Measurements from ENCODE around the gene NCKAP5L. TPM values are rescaled to one million over a fixed set of nuclear protein-coding genes. Genes with fewer than 3 reads are reported as not detected.

The NCKAP5L gene
- total and polyA plus RNA-seq, 2 donors (not counting 1 experiment from before 2014, with no cell fraction given) = 3.9 to 14.2 TPM

DNA sequence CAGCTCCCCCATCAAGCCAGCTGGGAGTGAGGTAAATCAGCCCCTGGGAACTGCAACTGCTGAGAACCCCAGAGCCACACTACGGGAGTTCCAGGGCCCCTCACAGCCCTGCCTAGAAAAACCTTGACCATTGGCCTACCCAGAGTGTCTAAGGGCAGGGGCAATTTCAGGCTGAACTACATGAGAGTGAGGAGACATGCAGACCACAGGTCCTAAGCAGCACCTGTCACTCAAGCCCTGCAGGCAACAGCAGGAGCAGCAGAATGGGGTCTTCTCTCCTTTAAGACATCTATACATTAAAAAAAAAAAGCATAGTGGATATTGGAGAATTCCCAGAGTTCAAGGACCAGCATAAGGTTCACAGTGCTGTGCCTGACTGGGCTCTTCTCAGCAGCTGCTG lies 4.9 kb downstream of the NCKAP5L start:
- Histone ChIP-seq H4K20me1 (ENCODE audit: control insufficient read depth, extremely low read depth, insufficient read depth, low read length) (no peaks in the 10 kb centered on the region), H3K4me2 (ENCODE audit: extremely low read depth, insufficient read depth, low read length) (no peak overlapping the region), H3K9me3 (ENCODE audit: control insufficient read depth, insufficient read depth, low read depth, low read length) (no peaks in the 10 kb centered on the region), H3K9ac (ENCODE audit: insufficient read depth, low read length) (no peak overlapping the region), H3K36me3 (ENCODE audit: control insufficient read depth, insufficient read depth, low read length) (peaks cover 2% of the 10 kb centered on the region), H3K27ac (ENCODE audit: insufficient read depth, low read length) (no peak overlapping the region), H3K79me2 (ENCODE audit: control insufficient read depth, insufficient read depth, low read length) (peaks cover 55% of the 10 kb centered on the region), H2AFZ (ENCODE audit: low read length) (no peak overlapping the region), H3K4me1 (ENCODE audit: control insufficient read depth, extremely low read depth, insufficient read depth, low read length) (peaks cover 28% of the 10 kb centered on the region), H3K4me3 (replicated peaks in 1 of 4; ENCODE audit: control extremely low read depth in 1 of 4, insufficient read depth in 1 of 4, low read depth in 3 of 4, low read length in 4 of 4) (no peak overlapping the region), H3K27me3 (ENCODE audit: control insufficient read depth, insufficient read depth, low read length) (no peaks in the 10 kb centered on the region)
- TF ChIP-seq, protein P1, sequence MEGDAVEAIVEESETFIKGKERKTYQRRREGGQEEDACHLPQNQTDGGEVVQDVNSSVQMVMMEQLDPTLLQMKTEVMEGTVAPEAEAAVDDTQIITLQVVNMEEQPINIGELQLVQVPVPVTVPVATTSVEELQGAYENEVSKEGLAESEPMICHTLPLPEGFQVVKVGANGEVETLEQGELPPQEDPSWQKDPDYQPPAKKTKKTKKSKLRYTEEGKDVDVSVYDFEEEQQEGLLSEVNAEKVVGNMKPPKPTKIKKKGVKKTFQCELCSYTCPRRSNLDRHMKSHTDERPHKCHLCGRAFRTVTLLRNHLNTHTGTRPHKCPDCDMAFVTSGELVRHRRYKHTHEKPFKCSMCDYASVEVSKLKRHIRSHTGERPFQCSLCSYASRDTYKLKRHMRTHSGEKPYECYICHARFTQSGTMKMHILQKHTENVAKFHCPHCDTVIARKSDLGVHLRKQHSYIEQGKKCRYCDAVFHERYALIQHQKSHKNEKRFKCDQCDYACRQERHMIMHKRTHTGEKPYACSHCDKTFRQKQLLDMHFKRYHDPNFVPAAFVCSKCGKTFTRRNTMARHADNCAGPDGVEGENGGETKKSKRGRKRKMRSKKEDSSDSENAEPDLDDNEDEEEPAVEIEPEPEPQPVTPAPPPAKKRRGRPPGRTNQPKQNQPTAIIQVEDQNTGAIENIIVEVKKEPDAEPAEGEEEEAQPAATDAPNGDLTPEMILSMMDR (conservative IDR thresholded peaks at IDR 0.05 in 1 of 2, IDR thresholded peaks at IDR 0.05 in 1 of 2; ENCODE audit: low read depth in 1 of 2, low read length in 2 of 2) = no peak
- no peak for TF ChIP-seq EZH2 (IDR thresholded peaks at IDR 0.05; ENCODE audit: low read length, missing control alignments)
- no peak for DNase-seq (ENCODE audit: low read depth in 2 of 2)

DNA sequence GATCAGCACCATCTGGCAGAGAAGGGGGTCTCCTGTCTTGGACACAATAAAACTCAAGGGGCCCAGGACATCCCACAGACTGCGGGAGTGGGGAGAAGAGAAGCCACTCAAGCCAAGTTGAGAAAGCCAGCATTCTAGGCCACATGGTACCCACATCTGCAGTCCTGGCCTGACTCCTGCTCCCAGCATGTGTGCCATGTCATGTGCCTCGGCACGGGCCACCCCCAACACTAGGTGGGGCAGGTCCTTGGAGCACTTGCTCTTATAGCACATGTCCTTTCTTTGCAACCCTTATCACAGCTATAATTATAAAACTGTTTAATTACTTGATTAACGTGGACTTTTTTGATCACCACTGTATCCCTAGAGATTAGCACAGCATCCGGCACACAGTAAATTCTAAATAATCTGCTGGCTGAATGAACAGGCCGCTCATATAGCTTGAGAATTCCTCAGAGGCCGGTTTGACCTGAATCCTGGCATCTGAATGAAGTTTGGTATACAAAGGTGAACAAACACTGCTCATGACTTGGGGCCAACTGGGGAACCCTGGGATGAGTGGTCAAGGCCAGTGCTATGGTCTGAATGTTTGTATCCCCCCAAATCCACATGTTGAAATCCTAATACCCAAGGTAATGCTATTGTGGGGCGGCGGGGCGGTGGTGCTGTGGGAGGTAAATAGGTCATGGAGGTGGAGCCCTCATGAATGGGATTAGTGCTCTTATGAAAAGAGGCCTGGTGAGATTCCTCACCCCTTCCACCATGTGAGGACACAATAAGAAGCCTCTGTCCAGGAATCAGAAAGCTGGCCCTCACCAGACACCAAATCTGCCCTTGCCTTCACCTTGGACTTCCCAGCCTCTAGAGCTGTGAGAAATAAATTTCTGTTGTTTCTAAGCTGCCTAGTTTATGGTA lies 6.6 kb downstream of the NCKAP5L start:
- H3K36me3 ChIP-seq (ENCODE audit: control insufficient read depth, insufficient read depth, low read length) = peaks cover 2% of the 10 kb centered on the region
- no peak overlapping the region for H2AFZ ChIP-seq (ENCODE audit: low read length)
- TF ChIP-seq EZH2 (IDR thresholded peaks at IDR 0.05; ENCODE audit: low read length, missing control alignments) = no peak
- TF ChIP-seq, protein P1 (conservative IDR thresholded peaks at IDR 0.05 in 1 of 2, IDR thresholded peaks at IDR 0.05 in 1 of 2; ENCODE audit: low read depth in 1 of 2, low read length in 2 of 2) = no peak
- H3K4me1 ChIP-seq (ENCODE audit: control insufficient read depth, extremely low read depth, insufficient read depth, low read length) = peaks cover 24% of the 10 kb centered on the region
- H3K9ac ChIP-seq (ENCODE audit: insufficient read depth, low read length) = no peak overlapping the region
- peaks cover 47% of the 10 kb centered on the region for H3K79me2 ChIP-seq (ENCODE audit: control insufficient read depth, insufficient read depth, low read length)
- H3K27ac ChIP-seq (ENCODE audit: insufficient read depth, low read length) = no peak overlapping the region
- H3K9me3 ChIP-seq (ENCODE audit: control insufficient read depth, insufficient read depth, low read depth, low read length) = no peaks in the 10 kb centered on the region
- H3K27me3 ChIP-seq (ENCODE audit: control insufficient read depth, insufficient read depth, low read length) = no peaks in the 10 kb centered on the region
- no peaks in the 10 kb centered on the region for H4K20me1 ChIP-seq (ENCODE audit: control insufficient read depth, extremely low read depth, insufficient read depth, low read length)
- H3K4me2 ChIP-seq (ENCODE audit: extremely low read depth, insufficient read depth, low read length) = no peak overlapping the region
- no peak overlapping the region for H3K4me3 ChIP-seq (replicated peaks in 1 of 4; ENCODE audit: control extremely low read depth in 1 of 4, insufficient read depth in 1 of 4, low read depth in 3 of 4, low read length in 4 of 4)
- no peak for DNase-seq (ENCODE audit: low read depth in 2 of 2)

DNA sequence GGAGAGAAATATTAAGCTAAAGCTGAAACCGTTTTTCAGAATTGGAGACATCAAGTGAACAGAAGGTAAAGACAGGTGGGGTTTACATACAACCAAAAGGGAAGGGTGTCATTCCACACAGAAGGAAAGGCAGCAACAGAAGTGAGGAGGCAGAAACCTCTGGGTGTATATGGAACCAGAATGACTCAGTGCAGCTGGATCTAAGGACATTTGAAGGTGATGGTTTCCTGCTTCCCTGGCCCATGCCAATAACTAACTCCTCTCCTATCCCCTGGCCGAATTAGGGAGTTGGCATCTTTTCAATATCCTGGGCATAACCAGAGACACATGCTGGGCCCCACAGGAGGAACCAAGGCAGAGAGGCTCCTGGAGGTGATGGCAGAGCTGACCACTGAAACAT lies 8.4 kb downstream of the NCKAP5L start:
- H3K4me3 ChIP-seq (replicated peaks in 1 of 4; ENCODE audit: control extremely low read depth in 1 of 4, insufficient read depth in 1 of 4, low read depth in 3 of 4, low read length in 4 of 4) = no peak overlapping the region
- H3K79me2 ChIP-seq (ENCODE audit: control insufficient read depth, insufficient read depth, low read length) = peaks cover 41% of the 10 kb centered on the region
- no peaks in the 10 kb centered on the region for H3K36me3 ChIP-seq (ENCODE audit: control insufficient read depth, insufficient read depth, low read length)
- no peak overlapping the region for H2AFZ ChIP-seq (ENCODE audit: low read length)
- no peaks in the 10 kb centered on the region for H3K27me3 ChIP-seq (ENCODE audit: control insufficient read depth, insufficient read depth, low read length)
- peaks cover 9% of the 10 kb centered on the region for H3K4me1 ChIP-seq (ENCODE audit: control insufficient read depth, extremely low read depth, insufficient read depth, low read length)
- no peak overlapping the region for H3K4me2 ChIP-seq (ENCODE audit: extremely low read depth, insufficient read depth, low read length)
- no peaks in the 10 kb centered on the region for H4K20me1 ChIP-seq (ENCODE audit: control insufficient read depth, extremely low read depth, insufficient read depth, low read length)
- no peaks in the 10 kb centered on the region for H3K9me3 ChIP-seq (ENCODE audit: control insufficient read depth, insufficient read depth, low read depth, low read length)
- TF ChIP-seq, protein P1 (conservative IDR thresholded peaks at IDR 0.05 in 1 of 2, IDR thresholded peaks at IDR 0.05 in 1 of 2; ENCODE audit: low read depth in 1 of 2, low read length in 2 of 2) = no peak
- TF ChIP-seq EZH2 (IDR thresholded peaks at IDR 0.05; ENCODE audit: low read length, missing control alignments) = no peak
- no peak for DNase-seq (ENCODE audit: low read depth in 2 of 2)
- H3K27ac ChIP-seq (ENCODE audit: insufficient read depth, low read length) = no peak overlapping the region
- no peak overlapping the region for H3K9ac ChIP-seq (ENCODE audit: insufficient read depth, low read length)

All from fibroblast of lung (primary cell).